NB4 (cell line): ENCODE measurements around the gene PCDH7.

Experiments
- DNase-seq: peaks from one replicate; pipeline ENCODE4 v3.0.0; 2010; ENCODE audit warnings: low read depth
- H3K4me3 ChIP-seq: one replicate; pipeline ENCODE4 v1.5.1; 2011; ENCODE audit warnings: mild to moderate bottlenecking, low read depth, low read length, moderate library complexity
- MYC ChIP-seq: IDR thresholded peaks from 2 replicates; pipeline ENCODE4 v1.6.1; 2011; ENCODE audit warnings: low read depth, low read length
- POLR2A ChIP-seq: IDR thresholded peaks from 2 replicates; pipeline ENCODE4 v1.6.1; 2011; ENCODE audit warnings: mild to moderate bottlenecking; ENCODE audit not compliant: insufficient read length; ENCODE audit errors: extremely low read depth
- TF ChIP-seq, protein P1 (sequence below): IDR thresholded peaks from one replicate; pipeline ENCODE4 v1.5.1; 2012; ENCODE audit warnings: low read depth, low read length
- TF ChIP-seq, protein P2 (sequence below): IDR thresholded peaks from 2 replicates; pipeline ENCODE4 v1.6.1; 2011; ENCODE audit warnings: low read depth, low read length

PCDH7 gene

DNA sequence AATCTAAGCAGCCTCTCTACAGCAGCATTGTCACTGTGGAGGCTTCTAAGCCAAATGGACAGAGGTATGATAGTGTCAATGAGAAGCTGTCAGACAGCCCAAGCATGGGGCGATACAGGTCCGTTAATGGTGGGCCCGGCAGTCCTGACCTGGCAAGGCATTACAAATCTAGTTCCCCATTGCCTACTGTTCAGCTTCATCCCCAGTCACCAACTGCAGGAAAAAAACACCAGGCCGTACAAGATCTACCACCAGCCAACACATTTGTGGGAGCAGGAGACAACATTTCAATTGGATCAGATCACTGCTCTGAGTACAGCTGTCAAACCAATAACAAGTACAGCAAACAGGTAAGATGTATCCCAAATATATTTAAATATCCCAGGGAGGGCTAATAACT, 4.1 kb downstream of the PCDH7 start:
- no peak for DNase-seq
- TF ChIP-seq MYC (no peak), POLR2A (no peak)
- TF ChIP-seq, protein P1, sequence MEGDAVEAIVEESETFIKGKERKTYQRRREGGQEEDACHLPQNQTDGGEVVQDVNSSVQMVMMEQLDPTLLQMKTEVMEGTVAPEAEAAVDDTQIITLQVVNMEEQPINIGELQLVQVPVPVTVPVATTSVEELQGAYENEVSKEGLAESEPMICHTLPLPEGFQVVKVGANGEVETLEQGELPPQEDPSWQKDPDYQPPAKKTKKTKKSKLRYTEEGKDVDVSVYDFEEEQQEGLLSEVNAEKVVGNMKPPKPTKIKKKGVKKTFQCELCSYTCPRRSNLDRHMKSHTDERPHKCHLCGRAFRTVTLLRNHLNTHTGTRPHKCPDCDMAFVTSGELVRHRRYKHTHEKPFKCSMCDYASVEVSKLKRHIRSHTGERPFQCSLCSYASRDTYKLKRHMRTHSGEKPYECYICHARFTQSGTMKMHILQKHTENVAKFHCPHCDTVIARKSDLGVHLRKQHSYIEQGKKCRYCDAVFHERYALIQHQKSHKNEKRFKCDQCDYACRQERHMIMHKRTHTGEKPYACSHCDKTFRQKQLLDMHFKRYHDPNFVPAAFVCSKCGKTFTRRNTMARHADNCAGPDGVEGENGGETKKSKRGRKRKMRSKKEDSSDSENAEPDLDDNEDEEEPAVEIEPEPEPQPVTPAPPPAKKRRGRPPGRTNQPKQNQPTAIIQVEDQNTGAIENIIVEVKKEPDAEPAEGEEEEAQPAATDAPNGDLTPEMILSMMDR = no peak
- TF ChIP-seq, protein P2, sequence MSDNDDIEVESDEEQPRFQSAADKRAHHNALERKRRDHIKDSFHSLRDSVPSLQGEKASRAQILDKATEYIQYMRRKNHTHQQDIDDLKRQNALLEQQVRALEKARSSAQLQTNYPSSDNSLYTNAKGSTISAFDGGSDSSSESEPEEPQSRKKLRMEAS = no peak
- H3K4me3 ChIP-seq = no peak overlapping the region

DNA sequence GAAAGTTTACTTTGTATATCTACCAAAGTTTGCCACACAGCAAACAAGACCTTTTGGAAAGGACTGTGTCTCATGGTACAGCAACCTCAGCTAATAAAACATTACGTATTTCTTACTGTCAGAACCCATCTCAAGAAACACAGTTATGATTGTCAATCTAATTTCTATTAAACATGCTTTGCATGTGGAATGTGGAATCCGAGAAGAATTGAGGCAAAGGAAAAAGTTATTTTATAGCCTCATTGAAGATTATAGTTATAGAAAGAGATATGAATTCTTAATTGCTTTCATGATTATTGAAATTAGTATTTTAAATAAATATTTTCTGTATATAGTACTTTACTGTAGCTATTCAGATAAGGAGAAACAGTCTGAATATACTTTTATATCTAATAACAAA, 5.4 kb downstream of the PCDH7 start:
- no peak for DNase-seq
- TF ChIP-seq, protein P2 = no peak
- H3K4me3 ChIP-seq = no peak overlapping the region

DNA sequence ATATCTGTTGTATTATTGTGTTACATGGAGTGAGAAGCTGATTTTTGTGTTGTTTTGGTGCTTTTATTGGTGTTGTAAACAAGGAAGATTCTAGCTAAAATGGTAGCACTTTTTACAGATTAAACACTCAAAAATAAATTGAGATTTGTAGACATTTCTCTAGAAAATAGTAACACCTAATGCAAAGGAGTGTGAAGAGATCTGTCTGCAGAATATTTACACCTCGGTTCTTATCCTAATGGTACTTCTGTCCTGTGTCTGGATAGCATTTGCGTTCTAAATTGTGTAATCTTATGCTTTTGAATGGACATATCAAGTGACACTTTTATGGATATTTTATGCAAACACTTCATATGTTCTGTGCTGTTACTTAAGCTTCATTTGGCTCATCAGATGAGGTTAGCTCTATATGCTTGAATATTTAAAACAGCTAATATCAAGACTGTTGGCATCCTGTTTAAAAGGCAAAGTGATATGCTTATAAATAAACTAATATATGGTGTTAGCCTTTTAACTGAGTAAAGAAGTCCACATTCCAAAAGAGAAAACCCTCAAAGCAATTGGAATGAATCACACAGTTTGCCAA, 6.0 kb downstream of the PCDH7 start:
- DNase-seq = no peak
- TF ChIP-seq, protein P1 = no peak
- no peak for TF ChIP-seq MYC
- TF ChIP-seq, protein P2 = no peak
- no peak for TF ChIP-seq POLR2A
- no peak overlapping the region for H3K4me3 ChIP-seq

DNA sequence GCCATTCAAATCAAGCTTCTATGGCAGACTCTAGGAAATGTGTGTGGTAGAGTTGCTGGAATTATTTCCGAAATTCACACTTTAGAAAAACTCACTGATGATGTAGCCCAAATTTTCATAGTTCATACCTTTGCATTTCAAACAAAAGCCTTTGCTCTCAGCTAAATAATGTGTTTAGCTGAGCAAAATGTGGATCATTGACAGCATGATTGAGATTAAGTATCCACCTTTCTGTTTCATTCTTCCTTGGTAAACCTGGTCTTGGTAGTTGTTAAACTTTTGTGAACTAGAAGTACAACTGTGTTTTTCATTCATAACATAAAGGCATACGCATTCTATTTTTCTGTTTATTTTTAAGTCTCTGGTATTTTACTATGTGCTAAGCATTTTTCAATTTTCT, 7.2 kb downstream of the PCDH7 start:
- TF ChIP-seq MYC = no peak
- TF ChIP-seq, protein P1 = no peak
- TF ChIP-seq POLR2A = no peak
- TF ChIP-seq, protein P2 = no peak
- no peak overlapping the region for H3K4me3 ChIP-seq
- no peak for DNase-seq

DNA sequence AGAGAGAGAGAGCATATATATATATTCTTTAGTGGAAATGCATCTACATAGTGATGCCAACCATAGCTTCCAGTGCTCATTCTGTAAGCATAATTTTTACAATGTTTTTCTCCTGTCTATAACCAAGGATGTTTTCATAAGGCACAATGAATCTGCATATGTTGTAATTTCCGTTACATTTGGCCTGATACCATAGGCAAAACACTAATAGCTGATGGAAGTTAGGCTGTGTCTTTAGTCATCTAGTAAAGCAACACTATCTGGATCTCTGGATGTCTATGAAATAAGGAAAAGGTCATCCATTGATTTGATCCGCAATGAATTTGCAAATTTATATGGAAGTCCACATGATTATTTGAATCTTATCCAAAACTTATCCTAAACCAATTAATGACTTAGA, 8.1 kb downstream of the PCDH7 start:
- TF ChIP-seq MYC (no peak), POLR2A (no peak)
- TF ChIP-seq, protein P2 = no peak
- TF ChIP-seq, protein P1 = no peak
- no peak for DNase-seq

DNA sequence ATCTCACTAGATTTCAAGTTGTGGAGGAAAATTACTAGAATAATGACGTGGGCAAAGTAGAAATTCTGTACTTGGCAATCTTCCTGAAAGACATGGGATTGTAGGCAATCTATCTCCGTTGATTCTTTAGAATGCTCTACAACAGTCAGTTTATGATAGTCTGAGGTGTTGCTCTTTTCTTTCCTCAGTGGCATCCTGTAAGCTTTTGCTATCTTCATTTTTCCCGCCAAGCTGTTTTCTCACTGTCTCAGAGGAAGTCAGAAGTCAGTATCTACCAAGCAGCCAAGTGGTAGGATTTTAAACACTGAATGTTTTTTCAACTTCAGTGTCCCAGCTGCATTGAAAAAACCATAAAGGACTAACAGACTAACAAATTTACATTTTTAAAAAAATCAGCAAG, 23.7 kb downstream of the PCDH7 start:
- H3K4me3 ChIP-seq = no peak overlapping the region
- no peak for DNase-seq
- TF ChIP-seq POLR2A (no peak), MYC (no peak)
- TF ChIP-seq, protein P1 = no peak
- TF ChIP-seq, protein P2 = no peak

More for the DNA sequence above, 8.1 kb downstream of the PCDH7 start:
- no peak overlapping the region for H3K4me3 ChIP-seq
